Stimulated activated CD4-positive, alpha-beta T cell treated with anti-CD3 and anti-CD28 coated beads, Interleukin-2, amount 100 ng/mL, for 24 hours (primary cell): ENCODE data around the gene NECTIN1.

ENCODE experiments used
- DNase-seq, 2 donors: peaks; one replicate each; pipeline ENCODE4 v3.0.0-alpha.2; 2020

The NECTIN1 gene

DNA sequence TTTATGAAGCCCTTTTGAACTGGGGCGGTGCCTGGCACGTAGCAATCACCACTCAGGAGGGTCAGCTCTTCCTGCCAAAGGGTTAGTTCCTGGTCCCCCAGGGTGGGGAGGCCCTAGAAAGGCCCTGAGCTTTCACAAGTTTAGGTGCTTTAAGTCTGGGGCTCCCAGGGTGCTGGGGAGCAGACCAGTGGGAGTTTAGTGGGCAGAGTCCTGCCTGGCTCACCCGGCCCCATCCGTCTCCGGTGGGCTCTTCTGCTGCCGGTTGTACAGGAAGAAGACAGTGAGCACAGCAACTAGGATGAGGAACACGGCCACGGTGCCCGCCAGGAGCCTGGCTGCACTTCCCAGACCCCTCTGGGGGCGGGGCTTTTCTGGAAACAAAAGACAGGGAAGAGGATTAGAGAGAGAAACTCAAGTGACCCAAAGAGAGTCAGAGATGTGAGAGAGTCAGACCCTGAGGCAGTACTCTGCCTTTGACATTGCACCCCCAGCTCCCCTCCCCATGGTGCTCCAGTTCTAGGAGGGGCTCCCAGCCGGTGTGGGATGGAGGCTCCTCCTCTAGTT, 89.3 kb downstream of the NECTIN1 start:
- no peak for DNase-seq

DNA sequence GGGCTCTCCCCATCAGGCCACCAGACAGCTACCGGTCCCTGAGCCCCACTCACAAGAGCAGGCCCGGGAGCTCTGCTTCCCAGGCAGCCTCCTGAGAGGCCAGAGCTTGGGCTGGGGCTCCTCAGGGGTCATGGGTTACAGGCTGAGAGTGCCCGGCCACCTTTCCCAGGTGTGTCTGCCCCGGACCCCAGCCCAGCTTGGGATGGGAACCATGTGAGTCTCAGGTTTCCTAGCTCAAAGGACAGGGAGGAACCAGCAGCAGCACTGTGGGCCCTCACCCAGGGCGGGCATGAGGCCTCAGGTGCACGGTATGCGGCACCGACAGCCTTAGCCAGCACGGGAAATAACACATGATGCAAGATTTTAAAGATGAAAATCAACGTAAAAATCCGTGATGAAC, 90.1 kb downstream of the NECTIN1 start:
- no peak for DNase-seq

- no peak for DNase-seq
Observed at GRCh38 chr11:119637481-119637880, 91.5 kb downstream of the NECTIN1 start.

GRCh38 chr11:119635776-119636175, 93.2 kb downstream of the NECTIN1 start:
- no peak for DNase-seq

DNA sequence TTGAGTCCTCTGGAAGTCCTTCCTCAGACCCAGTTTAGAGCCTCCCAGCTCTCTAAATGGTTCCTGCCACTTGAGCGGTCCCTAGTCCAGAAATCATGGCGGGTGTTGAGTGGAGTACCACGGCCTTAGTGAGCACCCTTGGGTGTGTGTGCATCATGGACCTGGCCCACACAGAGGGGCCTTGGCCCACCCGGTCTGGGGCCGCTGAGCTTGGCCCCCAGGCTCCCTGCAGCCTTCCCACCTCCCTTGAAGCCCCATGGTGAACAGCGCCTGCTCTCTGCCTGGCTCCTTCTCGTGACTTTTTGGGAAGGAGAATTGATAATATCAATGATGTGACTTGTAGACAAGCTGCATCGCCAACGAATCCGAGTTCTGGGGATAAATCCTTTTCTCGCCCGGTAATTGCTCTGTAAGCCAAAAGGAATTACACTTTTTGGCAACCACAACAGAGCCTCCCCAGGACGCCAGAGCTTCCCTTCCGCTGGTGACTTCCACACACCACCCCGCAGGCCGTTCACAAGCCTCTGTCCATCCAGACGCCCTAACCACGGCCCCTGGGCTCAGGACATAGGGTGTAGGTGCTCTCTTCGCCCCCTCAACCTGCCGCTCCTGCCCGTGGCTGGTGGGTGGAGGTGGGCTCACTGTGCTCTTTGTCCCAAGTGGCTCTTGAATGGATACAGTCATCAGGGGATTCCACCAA, 93.8 kb downstream of the NECTIN1 start:
- DNase-seq = no peak

GRCh38 chr11:119634301-119634700, 94.7 kb downstream of the NECTIN1 start:
- no peak for DNase-seq

- DNase-seq = no peak
Observed at GRCh38 chr11:119629834-119630624, 99.0 kb downstream of the NECTIN1 start.

GRCh38 chr11:119629085-119629484, 99.9 kb downstream of the NECTIN1 start:
- no peak for DNase-seq

GRCh38 chr11:119627286-119627685, 101.7 kb downstream of the NECTIN1 start:
- DNase-seq = no peak

- DNase-seq = no peak
Observed at GRCh38 chr11:119626871-119627270, 102.1 kb downstream of the NECTIN1 start.

DNA sequence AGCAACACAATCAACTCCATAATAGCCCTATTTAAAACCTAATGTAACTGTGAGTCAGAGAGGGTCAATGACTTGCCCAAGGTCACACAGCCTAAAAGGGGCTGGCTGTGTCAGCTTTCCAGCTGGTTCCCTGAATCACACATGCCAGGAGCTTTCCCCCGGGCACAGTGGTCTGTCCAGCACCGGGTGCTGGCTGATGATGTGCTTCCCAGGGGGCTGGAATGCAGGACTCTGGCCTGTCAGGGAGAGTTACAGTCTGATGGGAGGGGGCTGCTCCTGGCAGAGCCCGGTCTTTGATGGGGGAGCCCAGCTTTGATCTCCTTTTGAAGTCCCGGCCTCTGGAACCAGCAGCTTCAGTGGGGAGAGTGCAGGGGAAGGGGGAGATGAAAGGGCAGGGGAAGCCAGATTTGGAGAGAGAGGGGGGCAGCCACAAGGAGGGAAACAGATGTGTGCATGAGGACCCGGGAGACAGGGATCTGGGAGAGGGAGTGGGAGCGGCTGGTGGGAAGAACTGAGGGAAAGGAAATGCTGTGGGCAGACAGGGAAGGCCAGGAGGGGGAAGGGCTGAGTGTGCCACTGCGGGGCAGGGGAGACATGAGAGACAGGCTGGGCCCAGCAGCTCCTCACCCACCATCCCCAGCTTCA, 102.7 kb downstream of the NECTIN1 start:
- no peak for DNase-seq

- DNase-seq = no peak
Observed at GRCh38 chr11:119625206-119625978, 103.6 kb downstream of the NECTIN1 start.

GRCh38 chr11:119624629-119625028, 104.4 kb downstream of the NECTIN1 start:
- DNase-seq = no peak

GRCh38 chr11:119624102-119624615, 104.8 kb downstream of the NECTIN1 start:
- peak in 1 of 2 donors; percentile 15 for DNase-seq

DNA sequence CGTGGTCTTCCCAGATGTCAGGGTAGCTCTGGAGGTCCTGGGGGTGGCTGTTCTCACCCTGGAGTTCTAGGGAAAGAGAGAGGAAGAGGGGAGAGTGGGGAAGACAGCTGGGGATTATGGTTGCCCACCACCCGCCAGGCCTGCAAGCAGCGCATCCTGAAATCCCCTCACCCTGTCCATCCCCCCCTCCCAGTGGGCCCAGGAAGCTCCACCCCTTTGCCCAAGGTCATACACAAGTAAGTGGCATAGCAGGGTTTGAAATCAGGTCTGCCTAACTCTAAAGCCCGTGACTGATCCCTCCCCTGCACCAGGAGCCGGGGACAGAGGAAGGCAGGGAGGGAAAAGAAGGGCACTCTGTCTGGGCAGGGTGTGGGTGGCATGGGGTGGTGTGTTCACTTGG, 105.3 kb downstream of the NECTIN1 start:
- DNase-seq = no peak

DNA sequence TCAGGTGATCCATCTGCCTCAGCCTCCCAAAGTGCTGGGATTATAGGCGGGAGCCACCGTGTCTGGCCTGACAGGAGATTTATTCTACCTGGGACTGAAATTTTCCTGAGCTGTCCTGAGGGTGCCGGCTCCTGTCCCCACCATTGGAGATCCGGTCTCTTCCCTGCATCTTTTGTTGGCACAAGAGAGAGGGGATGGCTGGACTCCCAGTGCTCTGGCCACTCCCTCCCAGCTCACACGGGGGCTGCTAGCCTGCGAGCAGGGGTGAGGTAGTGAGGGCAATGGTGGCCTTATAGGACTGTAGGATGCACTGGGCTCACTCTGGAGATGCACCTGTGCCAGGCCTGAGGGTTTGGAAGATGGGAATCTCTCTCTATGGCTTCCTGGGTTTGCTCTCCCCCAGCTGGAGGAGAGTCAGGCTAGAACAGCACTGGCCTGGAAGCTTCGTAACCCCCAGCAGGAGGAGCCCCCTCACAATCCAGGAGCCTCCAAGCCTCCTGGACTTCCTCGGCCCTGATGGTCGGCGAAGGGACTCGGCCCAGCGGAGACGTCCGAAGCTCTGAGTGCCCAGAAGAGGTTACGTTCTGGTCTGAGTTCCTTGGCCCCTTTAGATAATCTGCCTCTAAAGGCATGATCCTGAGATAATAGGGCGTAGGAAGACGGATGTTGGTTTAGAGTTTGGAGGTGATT, 106.4 kb downstream of the NECTIN1 start:
- no peak for DNase-seq

GRCh38 chr11:119619665-119620064, 109.3 kb downstream of the NECTIN1 start:
- DNase-seq = no peak

DNA sequence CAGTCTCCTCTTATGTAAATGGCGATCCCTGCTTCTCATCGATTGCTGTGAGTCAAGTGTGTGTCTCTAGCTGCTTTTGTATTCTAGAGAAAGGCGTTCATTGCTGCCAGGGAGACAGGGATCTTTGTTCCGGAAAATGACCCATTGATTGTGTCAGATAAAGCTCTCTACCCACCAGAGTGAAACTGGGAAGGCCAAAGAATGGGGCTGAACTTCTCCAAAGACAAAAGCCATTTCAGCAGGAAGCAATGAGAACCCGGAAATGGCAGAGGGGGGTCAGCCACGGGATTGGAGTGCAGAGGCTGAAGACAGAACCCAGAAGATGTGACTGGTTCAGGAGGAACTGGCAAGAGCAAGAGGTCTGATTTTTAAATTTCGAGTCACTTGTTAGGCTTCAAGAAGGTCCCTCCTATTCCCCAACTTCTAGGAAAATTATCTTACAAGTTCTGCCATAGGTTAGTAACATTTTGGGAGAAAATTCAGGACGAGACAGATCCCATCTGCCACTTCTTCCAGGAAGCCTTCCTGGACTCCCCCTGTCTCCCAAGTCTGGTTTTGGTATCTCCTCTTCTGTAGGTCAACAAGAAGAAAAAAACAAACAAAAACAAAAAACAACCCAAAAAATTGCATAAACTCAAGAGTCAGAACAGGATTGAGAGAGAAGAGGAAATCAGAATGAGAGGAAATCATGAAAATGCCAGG, 110.6 kb downstream of the NECTIN1 start:
- no peak for DNase-seq

DNA sequence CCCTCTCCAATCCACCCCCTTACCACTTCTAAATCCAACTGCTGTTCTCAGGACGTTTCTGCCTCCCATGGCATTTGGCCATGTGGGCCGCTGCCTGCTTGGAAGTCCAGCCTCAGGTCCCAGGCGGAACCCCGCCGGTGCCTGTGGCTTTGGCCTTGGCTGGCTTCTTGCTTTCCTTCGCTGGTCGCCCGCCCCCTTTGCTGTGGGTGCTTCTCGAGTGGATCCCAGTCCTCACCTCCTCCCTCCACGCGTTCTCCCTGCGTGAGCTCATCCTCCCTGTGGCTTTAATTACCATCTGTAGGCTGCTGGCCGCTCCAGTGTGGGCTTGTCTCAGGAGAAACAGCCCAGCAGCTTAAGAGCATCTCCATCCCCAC, 111.7 kb downstream of the NECTIN1 start:
- DNase-seq = no peak

DNA sequence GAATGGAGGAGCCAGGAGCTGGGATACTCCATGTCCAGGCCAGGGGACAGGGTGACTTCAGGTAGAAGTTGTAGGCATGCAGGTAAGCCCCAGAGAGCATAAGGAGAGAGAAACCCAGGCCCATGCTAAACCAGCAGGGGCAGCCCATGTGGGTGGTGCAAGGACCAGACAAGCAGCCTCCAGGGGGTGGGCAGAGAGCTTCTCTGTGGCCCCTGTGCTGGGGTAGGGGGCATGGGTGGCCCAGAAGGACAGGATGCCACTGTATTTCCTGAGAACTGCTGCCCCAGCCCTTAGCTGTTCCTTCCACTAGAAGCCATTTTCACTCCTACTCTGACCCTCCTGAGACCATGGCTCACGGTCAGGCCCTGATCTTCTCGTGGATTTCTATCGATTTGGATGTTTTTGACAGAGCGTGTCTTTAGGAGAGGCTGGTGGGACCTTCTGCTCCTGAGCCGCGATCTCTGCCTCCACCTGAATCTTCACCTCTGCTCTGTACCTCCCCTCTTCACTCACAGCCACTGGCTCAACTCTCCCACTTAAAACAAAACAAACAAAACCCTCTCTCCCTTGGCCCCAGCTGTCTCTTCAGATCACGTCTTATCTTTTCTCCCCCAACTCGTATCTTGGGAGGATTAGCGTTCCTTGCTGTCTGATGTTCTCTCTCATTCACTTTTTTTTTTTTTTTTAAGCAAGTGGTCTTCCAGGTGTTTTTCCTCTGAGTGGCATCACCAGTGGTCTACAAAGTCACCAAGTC, 112.2 kb downstream of the NECTIN1 start:
- DNase-seq = no peak

DNA sequence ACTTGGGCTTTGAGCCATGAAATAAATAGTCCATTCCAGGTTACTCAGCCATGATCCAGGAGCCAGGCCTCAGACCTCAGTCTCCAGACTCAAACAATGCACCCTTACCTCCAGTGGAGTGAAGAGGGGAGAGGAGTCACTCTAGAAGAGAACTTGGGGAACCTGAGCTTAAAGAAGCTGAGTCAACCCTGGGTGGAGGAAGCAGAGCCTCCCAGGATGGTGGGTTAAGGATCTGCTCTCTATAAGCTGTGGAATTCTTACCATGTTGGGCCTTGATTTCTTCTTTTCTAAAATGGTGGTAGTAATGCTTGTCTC, 113.2 kb downstream of the NECTIN1 start:
- no peak for DNase-seq
